K562 (cell line): ENCODE data around the gene C3orf80.

ENCODE experiments used
- CTCF ChIP-seq, 3 experiments: IDR thresholded peaks in 2 of 3; conservative IDR thresholded peaks in 1 of 3; 2 replicates each; pipeline ENCODE4 v1.5.1; 2011 to 2012; ENCODE audit warnings: low read length in 3 of 3, mild to moderate bottlenecking in 3 of 3, control low read depth in 2 of 3, improper control_type of control experiment in 1 of 3, inconsistent platforms in 1 of 3, low read depth in 1 of 3, mixed read lengths in 1 of 3, moderate library complexity in 1 of 3; ENCODE audit not compliant: insufficient read depth in 2 of 3
- EZH2 ChIP-seq: IDR thresholded peaks from 2 replicates; pipeline ENCODE4 v1.6.1; 2012; ENCODE audit warnings: low read depth, mild to moderate bottlenecking, inconsistent platforms, low read length, borderline replicate concordance
- GTF2F1 ChIP-seq: IDR thresholded peaks from 2 replicates; pipeline ENCODE4 v1.6.1; 2011; ENCODE audit warnings: low read depth, low read length, improper control_type of control experiment
- POLR2A ChIP-seq: fragments of 450-650 bp; conservative IDR thresholded peaks from 2 replicates; pipeline ENCODE4 v1.6.1; 2016
- SMARCC2 ChIP-seq: fragments of 450-650 bp; IDR thresholded peaks from 2 replicates; pipeline ENCODE4 v1.6.1; 2017; ENCODE audit warnings: antibody characterized with exemption, moderate library complexity, mild to moderate bottlenecking, low read depth
- ZNF146 ChIP-seq: IDR thresholded peaks from one replicate; pipeline ENCODE4 v1.6.1; 2018; ENCODE audit warnings: missing compliant biosample characterization; ENCODE audit not compliant: unreplicated experiment
- TF ChIP-seq, protein P1 (sequence below): fragments of 150-350 bp; conservative IDR thresholded peaks from 2 replicates; pipeline ENCODE4 v1.6.1; 2014; ENCODE audit warnings: low read length
- TF ChIP-seq, protein P2 (sequence below): sonication (generic); formaldehyde crosslinking; IDR thresholded peaks from 2 replicates; pipeline ENCODE4 v1.8.1; 2023; ENCODE audit warnings: missing genetic modification reagents, mild to moderate bottlenecking, borderline replicate concordance

- TF ChIP-seq, protein P1, sequence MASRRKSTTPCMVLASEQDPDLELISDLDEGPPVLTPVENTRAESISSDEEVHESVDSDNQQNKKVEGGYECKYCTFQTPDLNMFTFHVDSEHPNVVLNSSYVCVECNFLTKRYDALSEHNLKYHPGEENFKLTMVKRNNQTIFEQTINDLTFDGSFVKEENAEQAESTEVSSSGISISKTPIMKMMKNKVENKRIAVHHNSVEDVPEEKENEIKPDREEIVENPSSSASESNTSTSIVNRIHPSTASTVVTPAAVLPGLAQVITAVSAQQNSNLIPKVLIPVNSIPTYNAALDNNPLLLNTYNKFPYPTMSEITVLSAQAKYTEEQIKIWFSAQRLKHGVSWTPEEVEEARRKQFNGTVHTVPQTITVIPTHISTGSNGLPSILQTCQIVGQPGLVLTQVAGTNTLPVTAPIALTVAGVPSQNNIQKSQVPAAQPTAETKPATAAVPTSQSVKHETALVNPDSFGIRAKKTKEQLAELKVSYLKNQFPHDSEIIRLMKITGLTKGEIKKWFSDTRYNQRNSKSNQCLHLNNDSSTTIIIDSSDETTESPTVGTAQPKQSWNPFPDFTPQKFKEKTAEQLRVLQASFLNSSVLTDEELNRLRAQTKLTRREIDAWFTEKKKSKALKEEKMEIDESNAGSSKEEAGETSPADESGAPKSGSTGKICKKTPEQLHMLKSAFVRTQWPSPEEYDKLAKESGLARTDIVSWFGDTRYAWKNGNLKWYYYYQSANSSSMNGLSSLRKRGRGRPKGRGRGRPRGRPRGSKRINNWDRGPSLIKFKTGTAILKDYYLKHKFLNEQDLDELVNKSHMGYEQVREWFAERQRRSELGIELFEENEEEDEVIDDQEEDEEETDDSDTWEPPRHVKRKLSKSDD, result no peak
- TF ChIP-seq EZH2, result no peak
- no peak for TF ChIP-seq CTCF (IDR thresholded peaks at IDR 0.05 in 2 of 3, conservative IDR thresholded peaks at IDR 0.05 in 1 of 3; ENCODE audit: insufficient read depth in 2 of 3, low read depth in 1 of 3, low read length in 3 of 3)
- TF ChIP-seq GTF2F1, result no peak
- no peak for TF ChIP-seq SMARCC2
- TF ChIP-seq POLR2A, result no peak
- TF ChIP-seq, protein P2, sequence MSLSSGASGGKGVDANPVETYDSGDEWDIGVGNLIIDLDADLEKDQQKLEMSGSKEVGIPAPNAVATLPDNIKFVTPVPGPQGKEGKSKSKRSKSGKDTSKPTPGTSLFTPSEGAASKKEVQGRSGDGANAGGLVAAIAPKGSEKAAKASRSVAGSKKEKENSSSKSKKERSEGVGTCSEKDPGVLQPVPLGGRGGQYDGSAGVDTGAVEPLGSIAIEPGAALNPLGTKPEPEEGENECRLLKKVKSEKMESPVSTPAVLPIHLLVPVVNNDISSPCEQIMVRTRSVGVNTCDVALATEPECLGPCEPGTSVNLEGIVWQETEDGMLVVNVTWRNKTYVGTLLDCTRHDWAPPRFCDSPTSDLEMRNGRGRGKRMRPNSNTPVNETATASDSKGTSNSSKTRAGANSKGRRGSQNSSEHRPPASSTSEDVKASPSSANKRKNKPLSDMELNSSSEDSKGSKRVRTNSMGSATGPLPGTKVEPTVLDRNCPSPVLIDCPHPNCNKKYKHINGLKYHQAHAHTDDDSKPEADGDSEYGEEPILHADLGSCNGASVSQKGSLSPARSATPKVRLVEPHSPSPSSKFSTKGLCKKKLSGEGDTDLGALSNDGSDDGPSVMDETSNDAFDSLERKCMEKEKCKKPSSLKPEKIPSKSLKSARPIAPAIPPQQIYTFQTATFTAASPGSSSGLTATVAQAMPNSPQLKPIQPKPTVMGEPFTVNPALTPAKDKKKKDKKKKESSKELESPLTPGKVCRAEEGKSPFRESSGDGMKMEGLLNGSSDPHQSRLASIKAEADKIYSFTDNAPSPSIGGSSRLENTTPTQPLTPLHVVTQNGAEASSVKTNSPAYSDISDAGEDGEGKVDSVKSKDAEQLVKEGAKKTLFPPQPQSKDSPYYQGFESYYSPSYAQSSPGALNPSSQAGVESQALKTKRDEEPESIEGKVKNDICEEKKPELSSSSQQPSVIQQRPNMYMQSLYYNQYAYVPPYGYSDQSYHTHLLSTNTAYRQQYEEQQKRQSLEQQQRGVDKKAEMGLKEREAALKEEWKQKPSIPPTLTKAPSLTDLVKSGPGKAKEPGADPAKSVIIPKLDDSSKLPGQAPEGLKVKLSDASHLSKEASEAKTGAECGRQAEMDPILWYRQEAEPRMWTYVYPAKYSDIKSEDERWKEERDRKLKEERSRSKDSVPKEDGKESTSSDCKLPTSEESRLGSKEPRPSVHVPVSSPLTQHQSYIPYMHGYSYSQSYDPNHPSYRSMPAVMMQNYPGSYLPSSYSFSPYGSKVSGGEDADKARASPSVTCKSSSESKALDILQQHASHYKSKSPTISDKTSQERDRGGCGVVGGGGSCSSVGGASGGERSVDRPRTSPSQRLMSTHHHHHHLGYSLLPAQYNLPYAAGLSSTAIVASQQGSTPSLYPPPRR, result no peak
- no peak for TF ChIP-seq ZNF146
Measured at GRCh38 chr3:160227419-160227818, 2.2 kb downstream of the C3orf80 start.
